GM12865 (cell line): ENCODE measurements around the gene IQCF2.
"Not testable (repeated sequence)": the region's sequence is repeated elsewhere in the genome, so short reads cannot be mapped to it uniquely, and the experiment has no call there.

Source experiments
- DNase-seq: peaks from one replicate; pipeline ENCODE4 v3.0.0; 2010; ENCODE audit warnings: low read depth
- H3K4me3 ChIP-seq: 2 replicates; pipeline ENCODE4 v1.5.1; 2011; ENCODE audit warnings: mild to moderate bottlenecking, low read depth, low read length, control low read depth
- TF ChIP-seq, protein P1 (sequence below): IDR thresholded peaks from 2 replicates; pipeline ENCODE4 v1.5.1; 2011; ENCODE audit warnings: low read length, control low read depth, low read depth, inconsistent platforms; ENCODE audit not compliant: insufficient read depth; ENCODE audit errors: missing control alignments

IQCF2 gene

DNA sequence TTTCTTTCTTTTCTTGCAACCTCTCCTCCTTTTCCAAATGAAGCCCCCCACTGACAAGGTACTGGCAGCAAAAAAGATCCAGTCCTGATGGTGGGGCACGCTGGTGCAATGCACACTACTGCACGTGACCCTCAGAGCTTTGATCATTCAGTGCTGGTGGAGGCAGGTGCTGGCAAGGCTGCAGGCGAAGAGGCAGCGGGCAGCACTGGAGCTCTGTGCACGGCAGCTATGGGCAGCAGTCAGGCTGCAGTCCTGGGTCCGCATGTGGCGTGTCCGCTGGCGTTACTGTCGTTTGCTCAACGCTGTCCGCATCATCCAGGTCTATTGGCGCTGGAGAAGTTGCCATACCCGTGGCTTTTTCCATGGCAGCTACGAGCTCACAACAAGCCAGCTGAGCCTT, 42.3 kb upstream of the IQCF2 start:
- TF ChIP-seq, protein P1, sequence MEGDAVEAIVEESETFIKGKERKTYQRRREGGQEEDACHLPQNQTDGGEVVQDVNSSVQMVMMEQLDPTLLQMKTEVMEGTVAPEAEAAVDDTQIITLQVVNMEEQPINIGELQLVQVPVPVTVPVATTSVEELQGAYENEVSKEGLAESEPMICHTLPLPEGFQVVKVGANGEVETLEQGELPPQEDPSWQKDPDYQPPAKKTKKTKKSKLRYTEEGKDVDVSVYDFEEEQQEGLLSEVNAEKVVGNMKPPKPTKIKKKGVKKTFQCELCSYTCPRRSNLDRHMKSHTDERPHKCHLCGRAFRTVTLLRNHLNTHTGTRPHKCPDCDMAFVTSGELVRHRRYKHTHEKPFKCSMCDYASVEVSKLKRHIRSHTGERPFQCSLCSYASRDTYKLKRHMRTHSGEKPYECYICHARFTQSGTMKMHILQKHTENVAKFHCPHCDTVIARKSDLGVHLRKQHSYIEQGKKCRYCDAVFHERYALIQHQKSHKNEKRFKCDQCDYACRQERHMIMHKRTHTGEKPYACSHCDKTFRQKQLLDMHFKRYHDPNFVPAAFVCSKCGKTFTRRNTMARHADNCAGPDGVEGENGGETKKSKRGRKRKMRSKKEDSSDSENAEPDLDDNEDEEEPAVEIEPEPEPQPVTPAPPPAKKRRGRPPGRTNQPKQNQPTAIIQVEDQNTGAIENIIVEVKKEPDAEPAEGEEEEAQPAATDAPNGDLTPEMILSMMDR: no peak
- DNase-seq: no peak
- no peak overlapping the region for H3K4me3 ChIP-seq

DNA sequence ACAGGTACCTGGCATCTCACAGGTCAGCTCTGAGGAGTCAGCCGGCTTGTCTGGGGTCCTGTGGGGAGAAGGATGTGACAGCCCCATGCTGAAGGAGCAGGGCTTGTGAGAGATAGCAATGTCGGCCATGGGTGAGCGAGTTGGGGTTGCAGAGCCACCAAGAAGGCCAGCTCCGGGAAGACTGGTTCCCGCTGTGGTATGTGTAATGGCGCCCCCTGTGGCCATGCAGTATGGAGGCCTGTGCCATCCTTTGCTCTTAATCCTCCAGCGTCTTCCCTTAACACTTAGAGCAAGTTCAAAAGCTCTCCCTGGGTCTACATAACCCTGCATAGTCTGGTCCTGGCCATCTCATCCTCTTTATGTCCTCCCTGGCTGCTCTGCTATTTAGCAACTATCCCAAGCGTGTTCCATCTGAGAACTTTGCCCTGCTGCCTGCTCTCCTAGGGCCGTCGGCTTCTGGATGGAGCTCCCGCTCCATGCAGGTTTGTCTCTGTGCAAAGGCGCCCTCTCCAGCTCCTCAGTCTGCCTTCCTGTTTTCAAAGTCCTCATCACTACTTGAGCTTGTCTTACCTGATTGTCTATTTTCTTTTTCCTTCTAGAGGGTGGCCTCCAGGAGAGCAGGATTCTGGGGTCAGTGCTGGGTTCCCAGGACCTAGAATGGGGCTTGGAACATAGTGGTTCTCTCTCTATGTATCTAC, 41.6 kb upstream of the IQCF2 start:
- TF ChIP-seq, protein P1: peak; percentile 51
- no peak overlapping the region for H3K4me3 ChIP-seq
- DNase-seq: peak; percentile 35

DNA sequence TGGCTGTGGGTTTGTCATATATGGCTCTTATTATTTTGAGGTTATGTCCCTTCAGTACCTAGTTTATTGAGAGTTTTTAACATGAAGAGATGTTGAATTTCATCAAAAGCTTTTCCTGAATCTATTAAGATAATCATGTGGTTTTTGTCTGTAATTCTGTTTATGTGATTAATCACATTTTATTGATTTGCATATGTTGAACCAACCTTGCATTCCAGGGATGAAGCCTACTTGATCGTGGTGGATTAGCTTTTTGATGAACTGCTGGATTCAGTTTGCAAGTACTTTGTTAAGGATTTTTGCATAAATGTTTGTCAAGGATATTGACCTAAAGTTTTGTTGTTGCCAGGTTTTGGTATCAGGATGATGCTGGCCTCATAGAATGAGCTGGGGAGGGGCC, 33.1 kb upstream of the IQCF2 start:
- H3K4me3 ChIP-seq: no peak overlapping the region
- TF ChIP-seq, protein P1: no peak
- no peak for DNase-seq

DNA sequence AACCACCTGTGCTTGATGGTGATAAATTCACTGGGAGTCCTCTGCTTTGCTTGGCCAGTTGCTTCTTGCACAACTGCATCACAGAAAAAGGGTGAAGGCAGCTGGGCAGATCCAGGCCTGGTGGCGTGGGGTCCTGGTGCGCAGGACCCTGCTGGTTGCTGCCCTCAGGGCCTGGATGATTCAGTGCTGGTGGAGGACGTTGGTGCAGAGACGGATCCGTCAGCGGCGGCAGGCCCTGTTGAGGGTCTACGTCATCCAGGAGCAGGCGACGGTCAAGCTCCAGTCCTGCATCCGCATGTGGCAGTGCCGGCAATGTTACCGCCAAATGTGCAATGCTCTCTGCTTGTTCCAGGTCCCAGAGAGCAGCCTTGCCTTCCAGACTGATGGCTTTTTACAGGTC, 31.1 kb upstream of the IQCF2 start:
- H3K4me3 ChIP-seq: no peak overlapping the region
- no peak for DNase-seq
- TF ChIP-seq, protein P1: no peak

DNA sequence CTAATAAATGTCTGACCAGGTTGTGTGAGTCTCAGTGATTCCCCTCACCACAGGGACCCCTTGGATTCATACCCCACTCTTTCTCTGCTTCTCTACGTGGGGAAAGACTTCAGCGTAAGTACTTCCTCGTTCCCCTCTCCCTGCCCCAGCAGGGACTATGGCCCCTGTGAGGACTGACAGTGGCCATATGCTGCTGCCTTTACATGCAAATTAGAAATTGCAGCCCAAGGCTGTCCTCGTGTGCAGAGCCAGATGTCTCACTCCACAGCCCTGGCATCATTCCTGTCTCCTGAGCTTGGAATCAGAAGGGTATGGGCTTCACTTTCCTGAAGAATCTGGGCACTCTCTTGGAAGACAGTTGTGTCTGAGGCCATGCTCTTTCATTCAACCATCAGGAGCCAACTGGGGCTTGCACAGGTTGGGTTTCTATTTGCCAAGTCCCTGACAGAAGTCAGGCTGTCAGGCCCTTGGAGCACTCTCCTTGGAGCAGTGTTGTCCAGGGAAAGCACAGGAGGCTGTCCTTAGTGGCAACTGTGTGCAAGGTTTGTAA, 30.5 kb upstream of the IQCF2 start:
- H3K4me3 ChIP-seq: no peak overlapping the region
- TF ChIP-seq, protein P1: no peak

DNA sequence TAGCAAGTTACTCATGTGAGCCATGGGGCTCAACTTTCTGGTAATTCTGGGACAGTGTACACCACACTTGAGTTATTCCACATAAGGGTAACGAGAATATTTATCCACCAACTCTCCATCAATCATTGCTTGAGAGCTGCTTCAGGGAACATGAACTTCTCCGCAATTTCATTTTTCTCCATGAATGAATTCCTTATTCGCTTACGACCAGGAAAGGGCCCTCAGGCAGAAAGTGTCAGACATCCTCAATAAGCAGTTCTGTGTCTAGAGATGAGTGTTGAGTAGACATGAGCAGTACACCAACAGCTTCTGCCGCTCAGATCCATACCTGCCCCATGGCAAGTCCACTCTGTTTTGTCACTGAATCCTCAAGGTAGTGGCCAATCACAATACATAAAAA, 24.8 kb upstream of the IQCF2 start:
- no peak overlapping the region for H3K4me3 ChIP-seq
- DNase-seq: no peak
- TF ChIP-seq, protein P1: no peak

More for the DNA sequence above, 30.5 kb upstream of the IQCF2 start:
- DNase-seq: no peak

DNA sequence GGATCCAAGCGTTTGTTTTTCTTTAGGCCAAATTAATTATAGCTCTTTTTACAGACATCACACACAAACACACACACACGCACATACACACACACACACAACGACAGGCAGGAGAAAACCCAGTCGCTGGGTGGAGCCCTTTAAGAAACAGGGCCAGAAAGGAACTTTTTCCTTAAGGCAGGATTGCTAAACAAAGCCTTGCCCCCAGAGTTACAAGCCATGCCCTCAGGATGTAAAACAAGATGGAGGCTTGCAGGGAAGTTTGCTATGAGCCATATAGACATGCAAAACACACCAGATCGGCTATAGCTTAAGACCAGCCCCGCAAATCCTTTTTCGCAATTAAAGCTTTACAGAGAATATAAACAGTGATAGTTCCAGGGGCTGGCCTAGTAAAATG, 16.3 kb upstream of the IQCF2 start:
- TF ChIP-seq, protein P1: no peak
- H3K4me3 ChIP-seq: no peak overlapping the region
- no peak for DNase-seq

DNA sequence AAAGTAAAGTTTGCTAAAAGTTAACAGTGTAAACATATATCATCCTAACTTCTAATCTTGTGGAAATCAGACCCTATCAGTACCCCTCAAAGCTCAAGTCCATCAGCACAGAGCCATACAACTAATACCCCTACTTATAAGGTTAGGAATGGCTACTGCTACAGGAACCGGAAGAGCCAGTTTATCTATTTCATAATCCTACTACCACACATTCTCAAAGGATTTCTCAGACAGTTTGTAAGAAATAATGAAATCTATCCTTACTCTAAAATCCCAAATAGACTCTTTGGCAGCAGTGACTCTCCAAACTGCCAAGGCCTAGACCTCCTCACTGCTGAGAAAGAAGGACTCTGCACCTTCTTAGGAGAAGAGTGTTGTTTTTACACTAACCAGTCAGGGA, 6.0 kb upstream of the IQCF2 start:
- not testable (repeated sequence) for DNase-seq

More for the DNA sequence above, 6.0 kb upstream of the IQCF2 start:
- not testable (repeated sequence) for H3K4me3 ChIP-seq
